Coronary artery (tissue), 2 donors: ENCODE results near the gene ALDH1L2.

ENCODE experiments used
- DNase-seq: peaks from one replicate; pipeline ENCODE4 v3.0.0-alpha.2; 2017; ENCODE audit warnings: low spot score
- H3K27ac ChIP-seq, 2 donors: fragments of 200-600 bp; sonication (generic); one replicate each; pipeline ENCODE4 v1.5.1; 2016 to 2019
- H3K4me3 ChIP-seq: fragments of 200-600 bp; sonication (generic); 2 replicates; pipeline ENCODE4 v1.5.1; 2016; ENCODE audit warnings: mild to moderate bottlenecking, moderate library complexity
- TF ChIP-seq, protein P1 (sequence below): fragments of 200-600 bp; sonication (generic); IDR thresholded peaks from one replicate; pipeline ENCODE4 v1.5.1; 2019; ENCODE audit warnings: antibody characterized with exemption

Gene ALDH1L2

DNA sequence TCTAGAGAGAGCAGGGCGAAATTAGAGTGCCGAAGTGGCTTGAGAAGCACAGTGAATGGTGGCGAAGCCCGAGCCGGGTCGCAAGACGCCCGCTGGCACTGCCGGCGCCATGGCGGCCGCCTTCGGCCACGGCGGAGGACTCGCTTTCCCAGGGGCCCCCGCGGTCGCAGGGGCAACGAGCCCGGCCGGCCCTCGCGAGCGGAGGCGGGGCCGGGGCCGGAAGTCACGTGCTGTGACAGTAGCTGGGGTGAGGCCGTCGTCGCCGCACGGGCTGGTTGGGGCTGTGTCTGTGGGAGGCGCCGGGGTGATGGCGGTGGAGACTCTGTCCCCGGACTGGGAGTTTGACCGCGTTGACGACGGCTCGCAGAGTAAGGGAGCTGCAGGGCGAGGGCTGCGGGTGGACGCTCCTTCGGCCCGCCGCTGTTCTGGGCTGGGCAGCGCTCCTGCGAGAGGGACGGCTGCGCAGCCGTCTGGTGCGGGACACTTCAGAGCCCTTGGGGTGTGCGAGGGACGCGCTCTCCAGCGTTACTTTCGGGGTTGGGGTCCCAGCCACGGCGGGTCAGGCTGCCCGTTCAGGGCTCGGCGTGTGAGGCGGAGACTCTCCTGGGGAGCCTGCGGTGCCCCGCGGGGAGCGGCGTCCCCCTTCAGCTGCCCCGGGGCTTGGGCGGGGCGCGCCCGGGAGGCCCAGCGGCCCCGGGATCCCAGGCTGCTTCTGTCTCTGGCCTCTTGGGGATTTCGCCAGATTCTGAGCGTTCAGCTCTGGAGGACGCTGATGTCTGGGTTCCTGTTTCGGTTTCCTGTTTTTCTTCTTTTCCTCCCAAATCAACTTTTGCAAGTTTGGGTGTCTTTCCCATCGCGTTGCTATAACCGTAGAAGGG is 23.5 kb upstream of the ALDH1L2 start, which contains the start of gene WASHC4:
TSS of gene WASHC4 (plus strand) at position 238 of the 878 bp plus-strand sequence. CDS start at position 308, 70 bp downstream.
- TF ChIP-seq, protein P1, sequence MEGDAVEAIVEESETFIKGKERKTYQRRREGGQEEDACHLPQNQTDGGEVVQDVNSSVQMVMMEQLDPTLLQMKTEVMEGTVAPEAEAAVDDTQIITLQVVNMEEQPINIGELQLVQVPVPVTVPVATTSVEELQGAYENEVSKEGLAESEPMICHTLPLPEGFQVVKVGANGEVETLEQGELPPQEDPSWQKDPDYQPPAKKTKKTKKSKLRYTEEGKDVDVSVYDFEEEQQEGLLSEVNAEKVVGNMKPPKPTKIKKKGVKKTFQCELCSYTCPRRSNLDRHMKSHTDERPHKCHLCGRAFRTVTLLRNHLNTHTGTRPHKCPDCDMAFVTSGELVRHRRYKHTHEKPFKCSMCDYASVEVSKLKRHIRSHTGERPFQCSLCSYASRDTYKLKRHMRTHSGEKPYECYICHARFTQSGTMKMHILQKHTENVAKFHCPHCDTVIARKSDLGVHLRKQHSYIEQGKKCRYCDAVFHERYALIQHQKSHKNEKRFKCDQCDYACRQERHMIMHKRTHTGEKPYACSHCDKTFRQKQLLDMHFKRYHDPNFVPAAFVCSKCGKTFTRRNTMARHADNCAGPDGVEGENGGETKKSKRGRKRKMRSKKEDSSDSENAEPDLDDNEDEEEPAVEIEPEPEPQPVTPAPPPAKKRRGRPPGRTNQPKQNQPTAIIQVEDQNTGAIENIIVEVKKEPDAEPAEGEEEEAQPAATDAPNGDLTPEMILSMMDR = no peak
- peak; percentile 96 for DNase-seq
- peak within 1 kb of the TSS; percentile 92 to 96 for H3K27ac ChIP-seq
- H3K4me3 ChIP-seq = peak within 1 kb of the TSS; percentile 91

DNA sequence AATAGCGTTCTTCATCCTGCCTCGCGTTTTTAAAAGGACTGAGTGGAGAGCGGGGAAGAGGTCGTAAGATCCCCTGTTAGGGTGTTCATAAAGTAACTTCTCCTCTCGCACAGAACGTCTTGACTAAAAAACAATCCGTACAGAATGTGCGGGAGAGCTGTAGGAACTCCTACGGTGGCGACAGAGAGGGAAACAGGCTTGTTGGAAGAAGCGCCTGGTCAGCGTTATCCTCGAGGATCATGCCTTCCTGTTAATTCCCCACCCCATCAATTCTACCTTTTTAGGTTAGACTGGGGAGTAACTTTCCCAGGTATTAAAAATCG is 22.9 kb upstream of the ALDH1L2 start:
- Histone ChIP-seq H3K27ac (peak overlapping the region; percentile 92 to 96), H3K4me3 (peak overlapping the region; percentile 91)
- no peak for DNase-seq
- TF ChIP-seq, protein P1 = no peak

DNA sequence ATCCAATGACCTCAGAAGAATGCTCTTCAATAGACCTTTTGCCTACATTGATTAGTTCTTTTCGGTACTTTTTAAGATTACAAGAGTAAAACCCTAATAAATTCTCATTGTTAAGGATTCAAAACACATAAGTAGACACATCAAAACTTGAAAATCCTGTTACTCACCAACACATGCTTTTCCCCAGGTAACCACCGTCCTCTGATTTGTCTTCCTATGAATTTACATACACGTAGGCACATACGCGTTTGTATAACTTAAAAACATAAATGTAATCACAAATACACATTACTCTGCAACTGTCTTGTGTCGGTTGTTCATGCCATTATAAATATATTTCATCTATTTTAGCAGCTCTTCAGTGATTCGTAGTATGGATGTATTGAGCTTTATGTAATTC is 22.4 kb upstream of the ALDH1L2 start:
- Histone ChIP-seq H3K27ac (no peak overlapping the region), H3K4me3 (peak overlapping the region; percentile 91)
- TF ChIP-seq, protein P1 = no peak
- no peak for DNase-seq

DNA sequence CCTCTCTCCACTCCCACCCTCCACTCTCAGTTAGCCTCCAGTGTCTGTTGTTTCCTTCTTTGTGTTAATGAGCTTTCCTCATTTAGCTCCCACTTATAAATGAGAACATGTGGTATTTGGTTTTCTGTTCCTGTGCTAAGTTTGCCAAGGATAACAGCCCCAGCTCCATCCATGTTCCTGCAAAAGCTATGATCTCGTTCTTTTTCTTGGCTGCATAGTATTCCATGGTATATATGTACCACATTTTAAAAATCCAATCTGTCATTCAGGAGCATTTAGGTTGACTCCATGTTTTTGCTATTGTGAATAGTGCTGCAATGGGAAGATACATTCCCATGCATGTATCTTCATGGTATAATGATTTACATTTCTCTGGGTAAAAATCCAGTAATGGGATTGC is 20.5 kb upstream of the ALDH1L2 start:
- DNase-seq = no peak
- H3K4me3 ChIP-seq = no peak overlapping the region
- H3K27ac ChIP-seq = no peak overlapping the region
- TF ChIP-seq, protein P1 = no peak

DNA sequence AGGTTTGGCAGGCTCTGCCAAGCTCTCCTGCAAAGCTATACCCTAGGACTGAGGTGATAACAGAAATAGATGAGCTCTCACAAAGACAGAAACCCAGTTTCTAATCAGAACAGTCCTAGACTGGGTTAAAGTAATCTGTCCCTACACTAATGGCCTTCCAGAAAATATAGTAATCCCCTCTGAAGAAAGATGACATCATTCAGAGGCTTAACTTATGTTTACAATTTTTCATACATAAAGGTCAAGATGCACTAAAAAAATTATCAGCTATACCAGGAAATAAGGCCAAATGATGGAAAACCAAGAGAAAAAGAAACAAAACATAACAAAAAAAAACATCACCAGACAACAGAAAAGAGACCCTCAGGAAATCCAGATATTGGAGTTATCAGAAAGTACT is 18.4 kb upstream of the ALDH1L2 start:
- TF ChIP-seq, protein P1 = no peak
- Histone ChIP-seq H3K4me3 (no peak overlapping the region), H3K27ac (no peak overlapping the region)
- DNase-seq = no peak

DNA sequence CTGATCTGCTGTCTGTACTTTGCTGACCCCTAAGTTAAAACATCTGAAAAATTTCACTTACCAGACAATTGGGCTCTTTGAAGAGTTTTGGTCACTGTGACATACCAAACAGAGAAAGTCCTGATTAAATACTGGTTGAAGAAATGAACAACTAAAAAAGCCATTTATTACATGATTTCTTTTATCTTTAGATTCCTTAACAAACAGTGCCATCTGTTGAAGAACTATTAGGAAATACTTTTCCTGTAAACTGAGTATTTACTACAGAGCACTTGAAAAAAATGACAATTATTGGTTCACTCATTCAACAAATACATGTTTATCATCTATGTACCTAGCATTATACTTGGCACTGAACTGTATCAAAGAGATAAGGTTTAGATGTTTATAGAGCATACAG is 16.7 kb upstream of the ALDH1L2 start:
- Histone ChIP-seq H3K27ac (no peak overlapping the region), H3K4me3 (no peak overlapping the region)
- TF ChIP-seq, protein P1 = no peak
- DNase-seq = no peak
